GM12878 (cell line): ENCODE measurements around the gene DERL2. TPM values are rescaled to one million over a fixed set of nuclear protein-coding genes. Genes with fewer than 3 reads are reported as not detected.

Source experiments
- ATAC-seq: fragments of 200-7000 bp; cut with Tn5 transposase; 3 replicates; pipeline ENCODE4 v1.9.1; 2020; ENCODE audit warnings: mild to moderate bottlenecking, moderate library complexity
- BruUV-seq: library from RNA; stranded (reverse); fragments of 400-500 nt; replicated peaks from 2 replicates; lab custom pipeline; 2021; lab: Mats Ljungman, UMichigan
- CTCF ChIA-PET: fragments of 300-600 bp; sonication (Branson Sonifier 250); formaldehyde crosslinking; extraction: SDS; loops from one replicate; lab custom pipeline; 2021; ENCODE audit warnings: inconsistent platforms; lab: Yijun Ruan, JAX
- POLR2A ChIA-PET: fragments of 350-600 bp; formaldehyde crosslinking; extraction: SDS; loops from one replicate; lab custom pipeline; 2021; ENCODE audit warnings: inconsistent platforms; lab: Charles Lee
- RAD21 ChIA-PET: fragments of 300-600 bp; sonication (Branson Sonifier 250); formaldehyde crosslinking; loops from one replicate; lab custom pipeline; 2023; ENCODE audit warnings: antibody characterized with exemption; ENCODE audit not compliant: unreplicated experiment; lab: Charles Lee
- SMC1A ChIA-PET: fragments of 300-600 bp; sonication (Branson Sonifier 250); formaldehyde crosslinking; loops from one replicate; lab custom pipeline; 2023; ENCODE audit not compliant: unreplicated experiment, uncharacterized antibody; lab: Charles Lee
- DNase-seq: peaks from one replicate; pipeline ENCODE4 v3.0.0-alpha.2; 2011; ENCODE audit warnings: low read depth, low spot score
- FAIRE-seq: peaks from 3 replicates; lab custom pipeline; 2011; peaks lifted over from hg19 to GRCh38; lab: Jason Lieb, UNC
- H2AFZ ChIP-seq: 2 replicates; pipeline ENCODE4 v1.6.0; 2011; ENCODE audit warnings: low read depth, low read length, control low read depth; ENCODE audit not compliant: control insufficient read depth
- H3K27ac ChIP-seq: 2 replicates; pipeline ENCODE4 v1.5.1; 2011; ENCODE audit warnings: control low read depth; ENCODE audit not compliant: control insufficient read depth, insufficient read depth
- H3K27me3 ChIP-seq, 2 experiments: replicated peaks in 1 of 2; 2 replicates each; pipeline versions ENCODE4 v1.6.0 to v1.6.1; 2011; ENCODE audit warnings: low read length in 1 of 2; ENCODE audit not compliant: control insufficient read depth in 2 of 2, insufficient read depth in 2 of 2
- H3K36me3 ChIP-seq, 2 experiments: 2 replicates each; pipeline ENCODE4 v1.5.1; 2011; ENCODE audit warnings: low read length in 1 of 2; ENCODE audit not compliant: control insufficient read depth in 2 of 2, insufficient read depth in 2 of 2
- H3K4me1 ChIP-seq: 2 replicates; pipeline ENCODE4 v1.6.1; 2011; ENCODE audit warnings: mild to moderate bottlenecking, low read length, moderate library complexity, mixed read lengths; ENCODE audit not compliant: control insufficient read depth, insufficient read depth
- H3K4me2 ChIP-seq: 2 replicates; pipeline ENCODE4 v1.6.0; 2011; ENCODE audit warnings: control low read depth; ENCODE audit not compliant: control insufficient read depth, insufficient read depth
- H3K4me3 ChIP-seq: fragments of 200-600 bp; sonication (generic); 2 replicates; pipeline ENCODE4 v1.5.1; 2016
- H3K79me2 ChIP-seq: 2 replicates; pipeline ENCODE4 v1.6.0; 2011; ENCODE audit warnings: low read length; ENCODE audit not compliant: control insufficient read depth, insufficient read depth
- H3K9ac ChIP-seq: 2 replicates; pipeline ENCODE4 v1.8.0; 2011; ENCODE audit warnings: low read length, control low read depth, mixed read lengths; ENCODE audit not compliant: control insufficient read depth, insufficient read depth
- H3K9me3 ChIP-seq: replicated peaks from 3 replicates; pipeline ENCODE4 v1.5.1; 2011; ENCODE audit warnings: mild to moderate bottlenecking, low read length; ENCODE audit not compliant: control insufficient read depth, insufficient read depth
- H4K20me1 ChIP-seq: 2 replicates; pipeline ENCODE4 v1.6.0; 2011; ENCODE audit not compliant: control insufficient read depth, insufficient read depth
- CEBPB ChIP-seq, 2 experiments: fragments of 150-350 bp in 1 of 2; IDR thresholded peaks; 2 replicates each; pipeline ENCODE4 v1.6.1; 2012 to 2014; ENCODE audit warnings: low read depth in 2 of 2, low read length in 2 of 2, borderline replicate concordance in 1 of 2, inconsistent platforms in 1 of 2
- CTCF ChIP-seq, 3 experiments: IDR thresholded peaks in 2 of 3; conservative IDR thresholded peaks in 1 of 3; 2 replicates each; pipeline ENCODE4 v1.5.1; 2011; ENCODE audit warnings: low read depth in 3 of 3, low read length in 3 of 3, mild to moderate bottlenecking in 3 of 3, control low read depth in 2 of 3, moderate library complexity in 2 of 3, inconsistent platforms in 1 of 3, mixed read lengths in 1 of 3; ENCODE audit not compliant: control insufficient read depth in 2 of 3, insufficient read depth in 1 of 3; ENCODE audit errors: extremely low read depth in 1 of 3
- FOXK2 ChIP-seq: fragments of 450-650 bp; IDR thresholded peaks from 2 replicates; pipeline ENCODE4 v1.6.1; 2017; ENCODE audit warnings: mild to moderate bottlenecking, moderate library complexity
- HDAC6 ChIP-seq: fragments of 200-600 bp; sonication (generic); IDR thresholded peaks from one replicate; pipeline ENCODE4 v1.8.0; 2017; ENCODE audit warnings: antibody characterized with exemption; ENCODE audit not compliant: unreplicated experiment
- LARP7 ChIP-seq: fragments of 450-650 bp; IDR thresholded peaks from 2 replicates; pipeline ENCODE4 v1.6.1; 2017; ENCODE audit warnings: mild to moderate bottlenecking
- RB1 ChIP-seq: fragments of 450-650 bp; formaldehyde crosslinking; IDR thresholded peaks from 2 replicates; pipeline ENCODE4 v1.6.1; 2017; ENCODE audit warnings: mild to moderate bottlenecking, borderline replicate concordance
- SMAD1 ChIP-seq: fragments of 450-650 bp; IDR thresholded peaks from 2 replicates; pipeline ENCODE4 v1.6.1; 2018; ENCODE audit warnings: mild to moderate bottlenecking, low read depth; ENCODE audit not compliant: partially characterized antibody
- SMARCA5 ChIP-seq: fragments of 450-650 bp; IDR thresholded peaks from 2 replicates; pipeline ENCODE4 v1.6.1; 2017; ENCODE audit warnings: mild to moderate bottlenecking
- SPI1 ChIP-seq: IDR thresholded peaks from 2 replicates; pipeline ENCODE4 v1.6.1; 2011; ENCODE audit warnings: low read depth, mild to moderate bottlenecking, low read length, moderate library complexity, borderline replicate concordance; ENCODE audit not compliant: insufficient read depth
- TAF1 ChIP-seq: IDR thresholded peaks from 2 replicates; pipeline ENCODE4 v1.6.1; 2011; ENCODE audit warnings: mild to moderate bottlenecking, low read depth, low read length, borderline replicate concordance
- ZNF384 ChIP-seq: IDR thresholded peaks from 2 replicates; pipeline ENCODE4 v1.6.1; 2012; ENCODE audit warnings: low read depth, mild to moderate bottlenecking, low read length, improper control_type of control experiment, borderline replicate concordance
- WGBS: methylation state at CpG from one replicate; pipeline ENCODE4 v1.1.6; 2016; ENCODE audit warnings: low lambda C conversion rate; ENCODE audit not compliant: insufficient replicate concordance, insufficient coverage; ENCODE audit errors: missing lambda C conversion rate; 5-methylcytosine and 5-hydroxymethylcytosine counted together
- in situ Hi-C: fragments of 300-500 bp; cut with MboI; formaldehyde crosslinking; loops from 9 replicates; pipeline ENCODE4 v1.14.3; 2018; ENCODE audit warnings: mixed read lengths
- intact Hi-C: fragments of 100-400 bp; cut with micrococcal nuclease; formaldehyde crosslinking; loops from one replicate; pipeline ENCODE4 v1.14.2; 2022; ENCODE audit not compliant: unreplicated experiment
- polyA plus RNA-seq, 11 experiments: library from polyadenylated mRNA; depleted of rRNA in 4 of 11; unstranded in 6 of 11; stranded (reverse) in 5 of 11; fragments of >200 nt; fragmentation: Nextera tagmentation in 4 of 11; fragmentation: Illumina TruSeq in 1 of 11; extraction: Ambion mirVana in 4 of 11; extraction: Trizol in 1 of 11; gene quantifications; 1 replicate in 1 of 11; 2 replicates in 10 of 11; pipeline versions ENCODE4 v1.2.1 to v1.2.3, GENCODE V29; 2011 to 2016; ENCODE audit warnings: inconsistent platforms in 2 of 11, missing spikeins in 2 of 11, low read depth in 1 of 11
- total RNA-seq, 4 experiments: library from RNA; depleted of rRNA in 3 of 4; stranded (reverse); fragments of >200 nt in 3 of 4; fragmentation: Illumina TruSeq in 1 of 4; extraction: Trizol in 1 of 4; gene quantifications; 2 replicates each; pipeline versions ENCODE4 v1.2.1 to v1.2.3, GENCODE V29; 2013 to 2021
- TF ChIP-seq, protein P1 (sequence below): IDR thresholded peaks from 2 replicates; pipeline ENCODE4 v1.6.1; 2011; ENCODE audit warnings: borderline replicate concordance, low read depth, mild to moderate bottlenecking, moderate library complexity, mixed read lengths, low read length; ENCODE audit not compliant: insufficient read depth; ENCODE audit errors: extremely low read length

DERL2 gene
- total and polyA plus RNA-seq, 10 of the 15 experiments (the other 5 are each of a cell fraction or from before 2014, with no cell fraction given), result 40.5 to 236 (median 69.3) TPM

GRCh38 chr17:5530265-5531084 is 44.5 kb upstream of the DERL2 start:
- RAD21 ChIA-PET, result no interaction called here
- ATAC-seq (no peak), FAIRE-seq (no peak), DNase-seq (no peak)
- POLR2A ChIA-PET, result no interaction called here
- Histone ChIP-seq H3K4me2 (no peak overlapping the region), H3K27me3 (no peaks in the 10 kb centered on the region), H3K4me1 (no peaks in the 10 kb centered on the region), H3K9me3 (no peaks in the 10 kb centered on the region), H3K79me2 (no peaks in the 10 kb centered on the region), H3K27ac (no peak overlapping the region), H3K9ac (no peak overlapping the region), H3K4me3 (no peak overlapping the region), H4K20me1 (no peaks in the 10 kb centered on the region), H3K36me3 (peaks cover 0 to 17% of the 10 kb centered on the region in 2 experiments; a peak in 3 of 4 replicates), H2AFZ (no peak overlapping the region)
- in situ Hi-C loops (no loop called here), intact Hi-C loops (no loop called here)
- no TSS peak for BruUV-seq
- CTCF ChIA-PET, result no interaction called here
- 88% methylated on average over 12 of the region's 12 CpGs for WGBS
- SMC1A ChIA-PET, result no interaction called here
- TF ChIP-seq SMARCA5 (no peak), CEBPB (IDR thresholded peaks at IDR 0.05; ENCODE audit: borderline replicate concordance in 1 of 2, low read depth in 2 of 2, low read length in 2 of 2) (no peak), CTCF (IDR thresholded peaks at IDR 0.05 in 2 of 3, conservative IDR thresholded peaks at IDR 0.05 in 1 of 3; ENCODE audit: control insufficient read depth in 2 of 3, extremely low read depth in 1 of 3, insufficient read depth in 1 of 3, low read depth in 3 of 3, low read length in 3 of 3) (no peak), SPI1 (no peak), RB1 (no peak), HDAC6 (no peak), SMAD1 (no peak), FOXK2 (no peak), TAF1 (no peak), LARP7 (no peak), ZNF384 (no peak)
- TF ChIP-seq, protein P1, sequence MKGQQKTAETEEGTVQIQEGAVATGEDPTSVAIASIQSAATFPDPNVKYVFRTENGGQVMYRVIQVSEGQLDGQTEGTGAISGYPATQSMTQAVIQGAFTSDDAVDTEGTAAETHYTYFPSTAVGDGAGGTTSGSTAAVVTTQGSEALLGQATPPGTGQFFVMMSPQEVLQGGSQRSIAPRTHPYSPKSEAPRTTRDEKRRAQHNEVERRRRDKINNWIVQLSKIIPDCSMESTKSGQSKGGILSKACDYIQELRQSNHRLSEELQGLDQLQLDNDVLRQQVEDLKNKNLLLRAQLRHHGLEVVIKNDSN, result no peak
- TF ChIP-seq, all 136 proteins: peak for 0
